Thoracic aorta (tissue), 2 donors: Measurements from ENCODE around the gene NRG2. TPM values are rescaled to one million over a fixed set of nuclear protein-coding genes. Genes with fewer than 3 reads are reported as not detected.

Source experiments
- ATAC-seq: fragments of 150-250 bp; one replicate; pipeline ENCODE4 v1.8.0; 2017; ENCODE audit warnings: low read depth; ENCODE audit not compliant: insufficient number of reproducible peaks, low FRiP score
- DNase-seq: peaks from one replicate; pipeline ENCODE4 v3.0.0-alpha.2; 2020; ENCODE audit warnings: low spot score
- H3K27ac ChIP-seq, 2 donors: fragments of 200-600 bp; sonication (generic); 1 replicate in 1 of 2; 2 replicates in 1 of 2; pipeline ENCODE4 v1.5.1; 2016; ENCODE audit warnings: mild to moderate bottlenecking in 2 of 2, moderate library complexity in 2 of 2
- H3K27me3 ChIP-seq: fragments of 200-600 bp; sonication (generic); replicated peaks from 2 replicates; pipeline ENCODE4 v1.6.0; 2016; ENCODE audit warnings: mild to moderate bottlenecking; ENCODE audit not compliant: insufficient read depth
- H3K36me3 ChIP-seq: fragments of 200-600 bp; sonication (generic); one replicate; pipeline ENCODE4 v1.5.1; 2016
- H3K4me1 ChIP-seq, 2 donors: fragments of 200-600 bp; sonication (generic); 1 replicate in 1 of 2; 2 replicates in 1 of 2; pipeline versions ENCODE4 v1.5.1 to v1.6.0; 2016; ENCODE audit warnings: low read depth in 2 of 2, mild to moderate bottlenecking in 1 of 2; ENCODE audit not compliant: control insufficient read depth in 1 of 2
- H3K4me3 ChIP-seq: fragments of 200-600 bp; sonication (generic); 2 replicates; pipeline ENCODE4 v1.5.1; 2016; ENCODE audit warnings: mild to moderate bottlenecking
- H3K9me3 ChIP-seq: fragments of 200-600 bp; sonication (generic); 2 replicates; pipeline ENCODE4 v1.5.1; 2016
- total RNA-seq, 2 donors: library from RNA; depleted of rRNA; stranded (reverse); fragments of >200 nt; gene quantifications; one replicate each; pipeline versions ENCODE4 v1.1.0 to v1.2.3, GENCODE V29; 2016
- TF ChIP-seq, protein P1 (sequence below): fragments of 200-600 bp; sonication (generic); IDR thresholded peaks from one replicate; pipeline ENCODE4 v1.5.1; 2019; ENCODE audit warnings: antibody characterized with exemption

NRG2 gene
- total RNA-seq, 2 donors from 2014 or later = 2.3 to 6.9 TPM

DNA sequence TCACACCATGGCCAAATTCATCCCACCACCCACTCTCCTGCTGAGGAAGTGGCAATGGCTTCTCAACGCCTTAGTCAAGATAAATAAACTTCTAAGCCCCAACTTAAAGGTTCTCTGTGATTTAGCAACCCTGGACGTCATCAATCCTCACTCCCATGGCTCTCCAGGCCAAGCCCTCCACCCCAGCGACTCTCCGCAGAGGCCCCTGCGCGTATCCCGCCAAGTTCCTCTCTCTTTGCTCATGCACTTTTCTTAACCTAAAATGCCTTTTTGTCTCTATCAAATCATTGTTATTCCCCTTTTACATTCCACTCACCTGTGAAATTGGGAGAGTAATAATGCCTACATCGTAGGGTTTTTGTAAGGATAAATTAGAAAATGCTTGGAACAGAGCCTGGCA is 88.6 kb downstream of the NRG2 start:
- DNase-seq (no peak), ATAC-seq (no peak)
- Histone ChIP-seq H3K27ac (no peak overlapping the region), H3K27me3 (no peaks in the 10 kb centered on the region), H3K36me3 (no peaks in the 10 kb centered on the region), H3K4me1 (no peaks in the 10 kb centered on the region), H3K9me3 (no peaks in the 10 kb centered on the region), H3K4me3 (no peak overlapping the region)
- TF ChIP-seq, protein P1, sequence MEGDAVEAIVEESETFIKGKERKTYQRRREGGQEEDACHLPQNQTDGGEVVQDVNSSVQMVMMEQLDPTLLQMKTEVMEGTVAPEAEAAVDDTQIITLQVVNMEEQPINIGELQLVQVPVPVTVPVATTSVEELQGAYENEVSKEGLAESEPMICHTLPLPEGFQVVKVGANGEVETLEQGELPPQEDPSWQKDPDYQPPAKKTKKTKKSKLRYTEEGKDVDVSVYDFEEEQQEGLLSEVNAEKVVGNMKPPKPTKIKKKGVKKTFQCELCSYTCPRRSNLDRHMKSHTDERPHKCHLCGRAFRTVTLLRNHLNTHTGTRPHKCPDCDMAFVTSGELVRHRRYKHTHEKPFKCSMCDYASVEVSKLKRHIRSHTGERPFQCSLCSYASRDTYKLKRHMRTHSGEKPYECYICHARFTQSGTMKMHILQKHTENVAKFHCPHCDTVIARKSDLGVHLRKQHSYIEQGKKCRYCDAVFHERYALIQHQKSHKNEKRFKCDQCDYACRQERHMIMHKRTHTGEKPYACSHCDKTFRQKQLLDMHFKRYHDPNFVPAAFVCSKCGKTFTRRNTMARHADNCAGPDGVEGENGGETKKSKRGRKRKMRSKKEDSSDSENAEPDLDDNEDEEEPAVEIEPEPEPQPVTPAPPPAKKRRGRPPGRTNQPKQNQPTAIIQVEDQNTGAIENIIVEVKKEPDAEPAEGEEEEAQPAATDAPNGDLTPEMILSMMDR = no peak

DNA sequence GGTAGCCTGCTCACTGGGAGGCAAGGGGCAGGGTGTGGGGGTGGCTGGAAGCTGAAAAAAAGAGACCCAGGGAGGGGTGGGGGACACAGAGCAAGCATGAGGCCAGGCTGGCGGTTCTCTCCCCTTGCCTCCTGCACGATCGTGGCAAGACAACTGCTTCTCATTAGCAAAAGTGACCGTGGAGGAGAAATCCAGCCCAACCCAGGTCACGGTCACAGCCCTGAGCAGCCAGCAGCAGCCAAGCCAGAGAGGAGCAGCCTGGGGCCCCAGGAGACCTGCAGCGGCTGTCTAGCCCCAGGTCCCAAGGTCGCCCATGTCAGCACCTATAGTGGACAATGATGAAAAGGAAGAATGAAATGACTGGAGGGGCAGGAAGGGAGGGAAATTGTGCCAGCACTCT is 89.1 kb downstream of the NRG2 start:
- Histone ChIP-seq H3K4me3 (no peak overlapping the region), H3K27me3 (no peaks in the 10 kb centered on the region), H3K27ac (no peak overlapping the region), H3K36me3 (no peaks in the 10 kb centered on the region), H3K9me3 (no peaks in the 10 kb centered on the region), H3K4me1 (no peaks in the 10 kb centered on the region)
- DNase-seq (no peak), ATAC-seq (no peak)
- TF ChIP-seq, protein P1 = no peak

DNA sequence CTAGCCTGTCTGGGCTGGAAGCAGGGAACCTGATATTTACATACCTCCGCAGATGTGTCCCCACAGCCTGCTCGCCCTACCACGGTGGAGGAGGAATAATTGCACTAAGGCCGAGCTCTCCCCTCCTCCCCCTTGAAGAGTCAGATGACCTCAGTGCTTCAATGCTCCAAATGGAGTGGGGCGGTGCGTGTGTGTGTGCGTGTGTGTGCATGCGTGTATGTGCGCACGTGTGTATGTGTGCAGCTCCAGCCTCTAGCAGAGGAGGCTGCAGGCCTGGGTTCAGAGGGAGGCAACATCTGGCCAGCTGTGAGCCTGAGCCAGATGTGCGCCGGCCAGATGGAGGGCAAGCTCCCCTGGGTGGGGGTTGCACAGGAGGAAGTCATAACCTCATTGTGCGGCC is 90.5 kb downstream of the NRG2 start:
- ATAC-seq (no peak), DNase-seq (no peak)
- H3K9me3 ChIP-seq = no peaks in the 10 kb centered on the region
- H3K27me3 ChIP-seq = no peaks in the 10 kb centered on the region
- TF ChIP-seq, protein P1 = no peak
- no peaks in the 10 kb centered on the region for H3K4me1 ChIP-seq
- no peak overlapping the region for H3K4me3 ChIP-seq
- H3K27ac ChIP-seq = no peak overlapping the region
- H3K36me3 ChIP-seq = no peaks in the 10 kb centered on the region

DNA sequence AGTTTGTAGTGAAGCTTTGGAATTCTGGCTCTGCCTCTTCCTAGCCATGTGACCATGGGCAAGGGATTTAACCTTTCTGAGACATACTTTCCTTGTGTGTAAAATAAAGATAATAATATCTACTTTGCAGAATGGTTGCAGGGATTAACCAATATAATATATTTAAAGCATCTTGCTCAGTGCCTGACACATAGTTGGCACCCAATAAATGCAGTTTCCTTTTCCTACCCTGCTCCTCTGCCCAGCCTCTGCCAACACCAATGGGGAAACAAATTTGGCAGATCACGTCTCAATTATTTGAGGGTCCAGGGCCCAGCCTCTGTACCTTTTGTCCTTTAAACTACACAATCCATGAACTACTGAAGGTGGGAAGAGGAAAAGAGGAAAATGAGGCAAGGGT is 91.1 kb downstream of the NRG2 start:
- no peak for ATAC-seq
- no peaks in the 10 kb centered on the region for H3K36me3 ChIP-seq

DNA sequence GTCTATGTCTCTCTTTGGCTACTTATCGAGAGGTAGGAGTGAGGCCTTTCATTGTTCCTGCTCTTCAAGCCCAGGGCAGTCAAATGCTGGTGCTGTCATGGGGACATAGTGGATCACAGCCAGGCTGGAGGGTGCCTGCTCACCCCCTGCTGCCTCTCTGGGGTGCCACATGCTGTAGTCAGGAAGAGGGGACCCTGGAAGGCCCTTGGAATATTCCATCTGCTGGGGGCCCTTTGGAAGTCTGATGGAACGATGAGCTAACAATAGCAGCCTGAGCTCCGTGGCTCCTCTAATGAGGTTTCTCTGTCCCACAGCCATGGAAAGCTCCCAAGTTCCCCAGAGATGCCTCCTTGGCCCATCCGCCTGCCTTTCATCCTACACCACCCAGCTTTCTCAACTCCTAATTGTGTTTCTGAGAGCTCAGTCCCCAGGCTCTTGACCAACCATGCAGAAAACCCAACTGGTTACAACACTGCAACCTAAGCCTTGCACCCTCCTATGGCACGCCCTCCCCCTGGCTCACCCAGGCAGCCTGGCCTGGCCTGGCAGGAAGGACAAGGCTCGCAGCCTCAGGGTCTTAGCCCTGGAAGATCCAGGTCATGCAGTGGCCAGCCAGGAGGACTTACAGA is 91.7 kb downstream of the NRG2 start:
- H3K27ac ChIP-seq = no peak overlapping the region
- H3K36me3 ChIP-seq = no peaks in the 10 kb centered on the region
- no peak for ATAC-seq
- TF ChIP-seq, protein P1 = no peak
- H3K4me1 ChIP-seq = no peaks in the 10 kb centered on the region
- no peak overlapping the region for H3K4me3 ChIP-seq
- no peaks in the 10 kb centered on the region for H3K9me3 ChIP-seq
- DNase-seq = no peak
- H3K27me3 ChIP-seq = no peaks in the 10 kb centered on the region

More for the DNA sequence above, 91.1 kb downstream of the NRG2 start:
- H3K9me3 ChIP-seq = no peaks in the 10 kb centered on the region
- H3K4me1 ChIP-seq = no peaks in the 10 kb centered on the region
- no peak overlapping the region for H3K4me3 ChIP-seq
- H3K27me3 ChIP-seq = no peaks in the 10 kb centered on the region
- no peak overlapping the region for H3K27ac ChIP-seq
- no peak for DNase-seq
- TF ChIP-seq, protein P1 = no peak
